Measurements from ENCODE around the gene PNLIPRP1.

PNLIPRP1 gene

GRCh38 chr10:116632596-116633215 is 41.9 kb downstream of the PNLIPRP1 start:
- DNase-seq = no peak

- no peak for DNase-seq
Observed at GRCh38 chr10:116633216-116633600, 42.4 kb downstream of the PNLIPRP1 start.

DNA sequence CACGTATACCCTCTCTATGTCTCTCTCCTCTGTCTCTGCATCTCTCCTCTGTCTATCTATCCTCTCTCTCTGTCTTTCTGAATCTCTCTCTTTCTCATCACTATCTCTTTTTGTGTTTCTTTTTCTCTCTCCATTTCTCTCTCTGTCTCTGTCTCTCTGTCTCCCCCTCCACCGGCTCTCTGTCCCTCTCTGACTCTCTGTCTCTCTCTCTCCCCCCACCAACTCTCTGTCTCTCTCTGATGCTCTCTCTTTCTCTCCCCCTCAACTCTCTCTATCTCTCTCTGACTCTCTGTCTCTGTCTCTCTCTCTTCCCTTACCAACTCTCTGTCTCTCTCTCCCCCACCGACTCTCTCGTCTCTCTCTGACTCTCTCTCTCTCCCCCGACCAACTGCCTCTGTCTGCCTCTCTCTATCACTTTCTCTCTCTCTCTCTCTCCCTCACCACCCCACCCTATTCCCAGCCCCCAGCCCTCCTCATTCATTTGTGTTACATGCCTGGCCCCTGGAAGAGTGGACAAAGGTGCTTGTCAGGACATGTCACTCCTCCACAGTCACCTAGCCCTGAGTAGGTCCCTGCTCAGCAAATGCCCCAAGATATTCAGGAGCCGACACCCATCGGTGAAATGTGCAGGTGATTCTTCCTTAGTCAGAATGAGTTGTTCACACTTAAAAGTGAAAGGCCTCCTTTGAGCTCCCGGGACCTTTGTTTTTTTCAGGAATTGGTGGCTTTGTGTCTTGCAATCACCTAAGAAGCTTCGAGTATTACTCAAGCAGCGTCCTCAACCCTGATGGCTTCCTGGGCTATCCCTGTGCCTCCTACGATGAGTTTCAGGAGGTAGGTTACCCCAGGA is 43.6 kb downstream of the PNLIPRP1 start:
- DNase-seq = no peak

DNA sequence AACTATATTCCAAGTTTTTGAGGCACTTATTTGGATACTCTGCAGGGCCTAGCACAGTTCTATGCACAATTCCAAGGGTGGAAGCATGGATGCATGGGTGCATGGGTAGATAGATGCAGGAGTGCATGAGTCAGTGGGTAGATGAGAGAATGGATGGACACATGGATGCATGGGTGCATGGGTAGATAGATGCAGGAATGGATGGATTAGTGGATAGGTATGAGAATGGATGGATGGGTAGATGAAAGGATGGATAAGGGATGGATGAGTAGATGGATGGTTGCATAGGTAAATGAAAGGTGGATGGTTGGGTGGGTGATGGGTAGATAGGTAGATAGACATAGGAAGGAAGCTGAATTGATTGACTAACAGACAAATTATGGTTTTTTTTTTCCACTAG is 45.6 kb downstream of the PNLIPRP1 start:
- DNase-seq = no peak

GRCh38 chr10:116636976-116637375 is 46.2 kb downstream of the PNLIPRP1 start:
- no peak for DNase-seq

DNA sequence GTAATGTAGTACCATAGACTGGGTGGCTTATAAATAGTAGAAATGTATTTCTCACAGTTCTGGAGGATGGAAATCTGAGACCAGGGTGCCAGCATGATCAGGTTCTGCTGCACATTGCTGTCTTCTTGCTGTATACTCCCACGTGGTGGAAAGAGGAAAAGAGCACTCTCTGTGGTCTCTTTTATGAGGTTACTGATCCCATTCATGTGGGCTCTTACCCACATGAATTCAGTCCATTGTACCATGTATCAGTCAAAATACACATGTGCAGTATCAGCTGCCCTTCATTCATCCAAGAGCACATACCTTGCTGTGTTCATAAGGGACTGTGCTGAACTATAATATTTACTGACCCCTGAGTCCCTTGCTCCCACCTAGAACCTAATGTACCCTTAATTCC is 47.1 kb downstream of the PNLIPRP1 start:
- DNase-seq = no peak

DNA sequence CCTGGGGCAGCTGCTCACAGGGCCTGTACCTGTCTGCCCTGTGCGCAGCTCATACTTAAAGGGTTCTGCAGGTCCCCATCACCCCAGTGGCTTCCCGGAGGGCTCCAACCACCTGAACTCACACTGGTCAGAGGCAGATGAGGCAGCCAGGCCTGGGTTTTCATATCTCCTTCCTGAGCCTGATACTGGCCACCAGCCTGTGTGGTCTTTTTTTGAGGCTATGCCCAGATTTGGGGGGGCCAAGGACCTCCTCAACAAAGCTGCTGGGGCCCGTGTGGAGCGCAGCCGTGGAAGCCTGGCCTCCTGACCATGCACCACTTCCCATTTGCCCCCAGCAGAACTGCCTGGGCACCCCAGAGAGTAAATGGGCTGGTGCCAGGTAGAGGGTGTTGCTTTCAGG is 55.7 kb downstream of the PNLIPRP1 start:
- DNase-seq = no peak

- no peak for DNase-seq
Observed at GRCh38 chr10:116648903-116649302, 58.1 kb downstream of the PNLIPRP1 start.

DNA sequence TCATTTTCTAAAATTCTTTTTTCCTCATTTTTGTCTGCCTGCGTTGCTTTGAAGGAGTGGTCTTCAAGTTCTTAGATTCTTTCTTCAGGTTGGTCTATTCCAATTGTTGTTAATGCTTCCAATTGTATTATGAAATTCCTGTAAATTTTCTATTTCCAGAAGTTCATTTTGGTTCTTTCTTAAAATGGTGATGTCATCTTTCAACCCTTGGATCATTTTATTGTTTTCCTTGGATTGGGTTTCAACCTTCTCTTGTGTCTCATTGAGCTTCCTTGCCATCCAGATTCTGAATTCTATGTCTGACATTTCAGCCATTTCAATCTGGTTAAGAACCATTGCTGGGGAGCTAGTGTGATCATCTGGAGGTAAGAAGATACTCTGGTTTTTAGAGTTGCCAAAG is 63.1 kb downstream of the PNLIPRP1 start:
- DNase-seq = no peak

GRCh38 chr10:116654816-116655215 is 64.1 kb downstream of the PNLIPRP1 start:
- no peak for DNase-seq

- DNase-seq = no peak
Observed at GRCh38 chr10:116655568-116655967, 64.8 kb downstream of the PNLIPRP1 start.

DNA sequence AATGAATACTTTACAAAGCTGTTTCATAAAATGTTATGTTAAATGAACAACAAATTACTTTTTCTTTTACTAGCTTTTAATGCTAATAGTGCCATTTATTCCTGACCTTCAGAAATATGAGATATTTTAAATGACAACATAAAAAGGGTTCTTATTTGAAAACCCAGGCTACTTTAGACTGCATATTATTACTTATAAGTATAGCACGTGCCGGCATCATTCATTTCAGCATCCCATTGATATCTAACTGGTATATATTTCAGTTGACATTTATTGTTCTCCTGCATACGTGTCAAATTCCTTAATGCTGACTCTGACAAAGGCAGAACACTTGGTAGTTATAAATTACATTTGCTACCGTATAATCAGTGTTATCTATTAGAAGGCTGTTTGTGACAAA is 65.3 kb downstream of the PNLIPRP1 start:
- no peak for DNase-seq

- DNase-seq = no peak
Observed at GRCh38 chr10:116657863-116658551, 67.2 kb downstream of the PNLIPRP1 start.
